ENCODE results near the gene SOAT2. TPM values are rescaled to one million over a fixed set of nuclear protein-coding genes. Genes with fewer than 3 reads are reported as not detected.
A peak's percentile ranks its signal among the peaks of the same experiment; 100 is the strongest.

The SOAT2 gene
- total and polyA plus RNA-seq, 2 of the 4 experiments (the other 2 are of a cell fraction) = 0.18 to 0.39 TPM

- no peaks in the 10 kb centered on the region for H3K9me3 ChIP-seq (ENCODE audit: control insufficient read depth, insufficient read depth, low read length)
- no peaks in the 10 kb centered on the region for H3K27me3 ChIP-seq (ENCODE audit: control insufficient read depth, insufficient read depth, low read length)
- peak overlapping the region; percentile 94 for H3K27ac ChIP-seq (ENCODE audit: insufficient read depth, low read length)
- H2BK15ac ChIP-seq (ENCODE audit: low read depth, low read length) = peak overlapping the region; percentile 67; the same call in 1 of the 3 replicates
- peak overlapping the region; percentile 56 for H4K5ac ChIP-seq (ENCODE audit: low read depth, low read length)
- dilution Hi-C loops (cut with HindIII; ENCODE audit: low sequenced_read_pairs, unreplicated experiment) (no loop called here), in situ Hi-C loops (cut with MboI; ENCODE audit: low sequenced_read_pairs) (no loop called here), intact Hi-C loops (cut with micrococcal nuclease) (no loop called here)
- peak overlapping the region; percentile 74 for H2AK9ac ChIP-seq (replicated peaks; ENCODE audit: low read depth, low read length, poor library complexity)
- BruUV-seq (replicated peaks) = no TSS peak
- ATAC-seq (ENCODE audit: low read depth) (peak; percentile 28), DNase-seq (peak; percentile 65)
- peaks cover 2% of the 10 kb centered on the region; the same call in 1 of the 2 replicates for H3K36me3 ChIP-seq (ENCODE audit: control insufficient read depth, insufficient read depth, low read length)
- H3K9ac ChIP-seq (ENCODE audit: low read depth, low read length) = peak overlapping the region; percentile 81
- H4K20me1 ChIP-seq (ENCODE audit: insufficient read depth, low read length) = no peaks in the 10 kb centered on the region
- peak overlapping the region; percentile 91 for H2AK5ac ChIP-seq (ENCODE audit: low read depth, low read length)
- peaks cover 28% of the 10 kb centered on the region for H3K9me1 ChIP-seq (ENCODE audit: insufficient read depth, low read length)
- peak overlapping the region; percentile 6 for H2BK5ac ChIP-seq (ENCODE audit: low read depth, low read length, poor library complexity, severe bottlenecking)
- H2AFZ ChIP-seq (replicated peaks; ENCODE audit: low read length, poor library complexity) = peak overlapping the region; percentile 81
- no peak overlapping the region for H3K4me3 ChIP-seq (ENCODE audit: insufficient read depth, low read depth, low read length)
- H3K14ac ChIP-seq (replicated peaks; ENCODE audit: low read depth, low read length) = peak overlapping the region; percentile 99
- peak overlapping the region; percentile 98; the same call in 1 of the 2 replicates for H3K4me2 ChIP-seq (ENCODE audit: low read depth, low read length)
- peak overlapping the region; percentile 64; the same call in 1 of the 2 replicates for H2BK20ac ChIP-seq (ENCODE audit: low read depth, low read length)
- peak overlapping the region; percentile 100 for H3K4ac ChIP-seq (ENCODE audit: low read depth, low read length)
- H2BK120ac ChIP-seq (ENCODE audit: low read depth, low read length) = peak overlapping the region; percentile 57; the same call in 1 of the 2 replicates
- peak overlapping the region; percentile 84 to 89; a peak in 3 of 4 replicates for H4K8ac ChIP-seq (ENCODE audit: low read depth in 2 of 2, low read length in 2 of 2)
- no peak overlapping the region for H3K56ac ChIP-seq (ENCODE audit: extremely low read depth, insufficient read depth, low read length)
- H4K91ac ChIP-seq (ENCODE audit: insufficient read depth, low read depth, low read length) = peak overlapping the region; percentile 78
- peaks cover 0 to 38% of the 10 kb centered on the region in 2 experiments; a peak in 3 of 4 replicates for H3K79me1 ChIP-seq (ENCODE audit: low read depth in 1 of 2, low read length in 2 of 2)
- H3K18ac ChIP-seq (ENCODE audit: low read depth, low read length) = peak overlapping the region; percentile 3; the same call in 1 of the 2 replicates
- H3K23ac ChIP-seq (ENCODE audit: low read depth, low read length) = peak overlapping the region; percentile 93
- CTCF ChIA-PET = no interaction called here
- peaks cover 32% of the 10 kb centered on the region for H3K4me1 ChIP-seq (ENCODE audit: control insufficient read depth, insufficient read depth, low read length)
- TF ChIP-seq MXI1 (IDR thresholded peaks at IDR 0.05; ENCODE audit: borderline replicate concordance, low read depth, low read length) = no peak
- TF ChIP-seq MAZ (IDR thresholded peaks at IDR 0.05; ENCODE audit: borderline replicate concordance, low read depth, low read length) = peak; percentile 18; the same call in 1 of the 2 replicates
- TF ChIP-seq CEBPB (IDR thresholded peaks at IDR 0.05; ENCODE audit: low read depth, low read length) = peak; percentile 87
- POLR2A ChIA-PET (ENCODE audit: unreplicated experiment) = interaction anchor here (0.6 kb wide), 1 partner anchor 23 kb away, joined by 3 read pairs; no protein-coding TSS in a partner anchor
- WGBS, 2 experiments (ENCODE audit: extremely low coverage in 2 of 2, insufficient read length in 1 of 2) = no CpG with 5 or more reads among the region's 11 CpGs
Observed at GRCh38 chr12:53096089-53096741, 7.1 kb upstream of the SOAT2 start.
